ENCODE measurements around the gene SIK2. TPM values are rescaled to one million over a fixed set of nuclear protein-coding genes. Genes with fewer than 3 reads are reported as not detected.

SIK2 gene
- total and polyA plus RNA-seq, 4 experiments from 2014 or later = 0.04 to 13.8 (median 6.6) TPM

DNA sequence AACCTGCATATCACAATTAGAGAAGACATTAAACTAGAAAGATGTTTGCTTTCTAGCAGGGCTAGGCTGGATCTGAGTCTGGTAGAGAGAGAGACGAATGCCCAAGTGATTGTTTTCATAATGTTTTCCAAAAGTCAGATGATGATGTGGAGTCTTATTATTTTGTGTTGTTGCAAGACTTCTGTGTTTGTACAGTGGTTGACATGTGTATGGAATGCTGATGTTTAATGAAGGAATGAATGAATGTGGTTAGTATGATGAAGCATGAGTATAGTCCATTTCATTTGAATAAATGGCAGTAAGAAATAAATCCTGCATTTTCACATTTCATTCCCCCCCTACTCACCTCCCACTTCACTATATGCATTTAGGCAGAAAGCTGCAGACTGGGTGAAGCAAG, 94.3 kb downstream of the SIK2 start:
- POLR2A ChIA-PET (ENCODE audit: partially characterized antibody) = no interaction called here
- Histone ChIP-seq H3K36me3 (ENCODE audit: insufficient read depth, low read length) (peaks cover under 1% of the 10 kb centered on the region), H3K9me3 (ENCODE audit: control insufficient read depth in 1 of 2, low read length in 2 of 2) (no peaks in the 10 kb centered on the region), H3K27ac (ENCODE audit: low read depth, low read length) (no peak overlapping the region), H3K4me1 (ENCODE audit: insufficient read depth, low read length) (peaks cover 7% of the 10 kb centered on the region), H3K27me3 (ENCODE audit: insufficient read depth, low read length) (no peaks in the 10 kb centered on the region), H3K4me3 (ENCODE audit: low read length in 2 of 2) (no peak overlapping the region)
- no peak for DNase-seq
- intact Hi-C loops (cut with micrococcal nuclease) = no loop called here
- Mint-ChIP-seq H3K27me3 (no peaks in the 10 kb centered on the region), H3K9me3 (no peaks in the 10 kb centered on the region), H3K27ac (no peak overlapping the region), H3K4me1 (peaks cover 5 to 14% (median 6%) of the 10 kb centered on the region in 4 donors), H3K4me3 (no peak overlapping the region), H3K36me3 (peaks cover 8 to 13% of the 10 kb centered on the region in 2 donors)
- CTCF ChIA-PET (ENCODE audit: partially characterized antibody) = interaction anchor here (2.3 kb wide), 1 partner anchor 81 kb away, joined by 7 read pairs; no protein-coding TSS in a partner anchor

DNA sequence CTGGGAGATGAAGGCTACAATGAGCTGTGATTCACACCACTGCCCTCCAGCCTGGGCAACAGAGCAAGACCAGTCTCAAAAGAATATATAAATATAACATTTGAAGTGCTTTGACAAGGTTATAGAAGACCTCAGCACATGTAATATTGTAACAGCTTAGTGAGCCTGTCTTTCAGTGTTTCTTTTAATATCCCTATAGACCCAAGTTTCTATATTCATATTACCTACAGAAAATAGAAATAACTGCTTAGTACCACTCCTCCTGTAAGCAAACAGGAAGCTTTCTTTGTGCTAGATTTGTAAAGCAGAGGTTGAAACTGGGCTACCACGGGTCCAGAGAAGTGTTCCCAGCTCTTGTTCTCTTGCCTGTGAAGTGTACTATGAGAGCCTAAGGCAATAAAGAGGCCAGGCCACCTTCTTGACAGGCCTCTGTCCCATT, 95.7 kb downstream of the SIK2 start:
- DNase-seq = no peak
- Histone ChIP-seq H3K36me3 (ENCODE audit: insufficient read depth, low read length) (no peaks in the 10 kb centered on the region), H3K4me3 (ENCODE audit: low read length in 2 of 2) (no peak overlapping the region), H3K27ac (ENCODE audit: low read depth, low read length) (no peak overlapping the region), H3K27me3 (ENCODE audit: insufficient read depth, low read length) (no peaks in the 10 kb centered on the region), H3K9me3 (ENCODE audit: control insufficient read depth in 1 of 2, low read length in 2 of 2) (no peaks in the 10 kb centered on the region), H3K4me1 (ENCODE audit: insufficient read depth, low read length) (peaks cover 7% of the 10 kb centered on the region)
- ChIA-PET POLR2A (ENCODE audit: partially characterized antibody) (no interaction called here), CTCF (ENCODE audit: partially characterized antibody) (interaction anchor here (2.3 kb wide), 1 partner anchor 79 kb away, joined by 7 read pairs; no protein-coding TSS in a partner anchor)
- peaks cover 5 to 11% (median 6%) of the 10 kb centered on the region in 4 donors for H3K4me1 Mint-ChIP-seq
- peaks cover 11 to 17% of the 10 kb centered on the region in 2 donors for H3K36me3 Mint-ChIP-seq
- intact Hi-C loops (cut with micrococcal nuclease) = no loop called here
- peak overlapping the region in 2 of 7 donors; percentile 14 to 25 for H3K27ac Mint-ChIP-seq
- H3K4me3 Mint-ChIP-seq = no peak overlapping the region
- no peaks in the 10 kb centered on the region for H3K27me3 Mint-ChIP-seq
- H3K9me3 Mint-ChIP-seq = no peaks in the 10 kb centered on the region

DNA sequence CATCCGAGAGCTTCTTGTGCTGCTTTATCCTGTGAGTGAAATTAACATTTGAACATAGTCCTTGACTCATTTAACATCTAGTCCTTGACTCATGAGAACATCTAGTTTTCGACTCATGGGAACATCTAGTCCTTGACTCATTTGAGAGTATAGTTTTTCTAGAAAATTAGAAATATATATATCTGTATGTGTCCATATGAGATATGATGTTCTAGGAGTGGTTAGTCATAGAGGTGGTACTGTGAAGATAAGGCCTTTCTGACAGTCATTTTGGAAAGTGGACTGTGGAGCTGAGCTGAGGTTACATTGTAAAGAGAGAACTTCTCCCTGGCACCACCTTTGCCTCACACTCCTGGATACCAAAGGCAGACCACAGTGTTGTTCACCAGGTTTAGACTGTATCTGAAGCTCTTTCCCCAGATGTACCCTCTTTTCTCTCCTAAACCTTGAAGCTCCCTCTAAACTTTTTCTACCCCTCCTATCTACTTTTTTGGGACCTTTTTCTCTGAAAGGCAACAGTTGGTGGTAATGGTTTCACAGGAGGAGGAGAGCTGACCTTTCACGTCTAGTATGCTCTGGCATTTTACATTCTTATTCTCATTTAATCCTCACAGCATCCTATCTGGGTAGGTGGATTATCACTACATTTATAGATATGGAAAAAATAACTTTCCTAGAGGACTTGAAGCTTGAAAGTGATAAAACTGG, 96.8 kb downstream of the SIK2 start:
- H3K27ac ChIP-seq (ENCODE audit: low read depth, low read length) = no peak overlapping the region
- no peak overlapping the region for H3K4me3 Mint-ChIP-seq
- H3K9me3 Mint-ChIP-seq = peaks cover 0 to 1% (median 0%) of the 10 kb centered on the region in 8 donors
- H3K4me3 ChIP-seq (ENCODE audit: low read length in 2 of 2) = no peak overlapping the region
- peaks cover 7% of the 10 kb centered on the region for H3K4me1 ChIP-seq (ENCODE audit: insufficient read depth, low read length)
- H3K27ac Mint-ChIP-seq = peak overlapping the region in 1 of 7 donors; percentile 57
- H3K4me1 Mint-ChIP-seq = peaks cover 5 to 11% (median 6%) of the 10 kb centered on the region in 4 donors
- ChIA-PET POLR2A (ENCODE audit: partially characterized antibody) (no interaction called here), CTCF (ENCODE audit: partially characterized antibody) (no interaction called here)
- H3K9me3 ChIP-seq (ENCODE audit: control insufficient read depth in 1 of 2, low read length in 2 of 2) = no peaks in the 10 kb centered on the region
- no peaks in the 10 kb centered on the region for H3K27me3 ChIP-seq (ENCODE audit: insufficient read depth, low read length)
- H3K27me3 Mint-ChIP-seq = no peaks in the 10 kb centered on the region
- no peaks in the 10 kb centered on the region for H3K36me3 ChIP-seq (ENCODE audit: insufficient read depth, low read length)
- H3K36me3 Mint-ChIP-seq = peaks cover 21 to 25% of the 10 kb centered on the region in 2 donors
- intact Hi-C loops (cut with micrococcal nuclease) = no loop called here
- DNase-seq = no peak

DNA sequence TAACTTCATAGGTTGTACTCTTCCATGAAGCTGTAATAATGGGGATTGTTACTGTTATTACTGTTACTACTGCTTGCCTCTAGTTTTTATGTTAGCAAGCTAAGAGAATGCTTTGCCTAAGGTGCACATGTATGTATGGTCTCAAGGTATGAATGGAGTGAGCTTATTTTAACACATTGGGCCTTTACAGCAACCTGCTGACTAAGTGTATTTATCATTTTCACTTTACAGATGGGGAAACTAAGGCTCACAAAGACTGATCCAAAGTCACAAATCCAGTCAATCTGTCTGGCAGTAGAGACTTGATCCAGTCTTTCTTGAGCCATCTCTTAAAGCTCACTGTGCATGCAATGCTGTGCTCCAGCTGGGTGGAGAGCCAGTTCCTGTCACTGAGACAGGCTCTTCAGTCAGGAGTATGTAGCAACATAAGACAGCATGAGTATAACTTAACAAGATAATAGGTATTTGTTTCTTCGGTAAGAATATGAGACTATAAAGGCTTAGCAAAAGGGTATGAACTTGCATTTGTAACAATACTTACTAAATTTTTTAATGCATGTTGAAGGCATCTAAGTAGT, 97.4 kb downstream of the SIK2 start:
- POLR2A ChIA-PET (ENCODE audit: partially characterized antibody) = no interaction called here
- Mint-ChIP-seq H3K27me3 (no peaks in the 10 kb centered on the region), H3K27ac (peak overlapping the region in 2 of 7 donors; percentile 23 to 57), H3K9me3 (peaks cover 0 to 1% (median 0%) of the 10 kb centered on the region in 8 donors), H3K4me1 (peaks cover 5 to 10% (median 6%) of the 10 kb centered on the region in 4 donors), H3K4me3 (no peak overlapping the region), H3K36me3 (peaks cover 23 to 26% of the 10 kb centered on the region in 2 donors)
- CTCF ChIA-PET (ENCODE audit: partially characterized antibody) = no interaction called here
- H3K4me1 ChIP-seq (ENCODE audit: insufficient read depth, low read length) = peaks cover 7% of the 10 kb centered on the region
- no peaks in the 10 kb centered on the region for H3K9me3 ChIP-seq (ENCODE audit: control insufficient read depth in 1 of 2, low read length in 2 of 2)
- no peak overlapping the region for H3K4me3 ChIP-seq (ENCODE audit: low read length in 2 of 2)
- DNase-seq = no peak
- H3K36me3 ChIP-seq (ENCODE audit: insufficient read depth, low read length) = peaks cover under 1% of the 10 kb centered on the region
- H3K27ac ChIP-seq (ENCODE audit: low read depth, low read length) = no peak overlapping the region
- intact Hi-C loops (cut with micrococcal nuclease) = no loop called here
- no peaks in the 10 kb centered on the region for H3K27me3 ChIP-seq (ENCODE audit: insufficient read depth, low read length)

DNA sequence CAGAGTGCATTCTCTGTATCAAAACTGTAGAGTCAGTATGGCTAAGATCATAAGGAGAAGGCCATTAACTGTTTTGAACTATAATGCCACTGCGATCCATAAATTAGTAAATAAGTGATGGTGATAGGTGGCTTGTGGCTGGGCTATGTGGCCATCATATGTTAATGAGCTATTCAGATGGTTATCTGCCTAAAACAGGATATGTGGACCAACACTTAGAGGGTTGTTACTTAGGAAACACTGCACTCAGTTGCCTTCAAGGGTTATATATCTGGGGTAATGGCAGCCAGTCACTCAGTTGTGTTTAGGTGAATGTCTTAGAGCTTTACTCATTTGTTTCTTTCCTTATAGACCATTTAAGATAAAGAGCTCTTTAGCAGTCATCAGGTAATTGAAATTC, 97.9 kb downstream of the SIK2 start:
- Histone ChIP-seq H3K27me3 (ENCODE audit: insufficient read depth, low read length) (no peaks in the 10 kb centered on the region), H3K27ac (ENCODE audit: low read depth, low read length) (no peak overlapping the region), H3K4me3 (ENCODE audit: low read length in 2 of 2) (no peak overlapping the region), H3K36me3 (ENCODE audit: insufficient read depth, low read length) (peaks cover 6% of the 10 kb centered on the region), H3K4me1 (ENCODE audit: insufficient read depth, low read length) (peaks cover 7% of the 10 kb centered on the region), H3K9me3 (ENCODE audit: control insufficient read depth in 1 of 2, low read length in 2 of 2) (no peaks in the 10 kb centered on the region)
- POLR2A ChIA-PET (ENCODE audit: partially characterized antibody) = no interaction called here
- intact Hi-C loops (cut with micrococcal nuclease) = no loop called here
- Mint-ChIP-seq H3K36me3 (peaks cover 24 to 27% of the 10 kb centered on the region in 2 donors), H3K27ac (no peak overlapping the region), H3K9me3 (peaks cover 0 to 1% (median 0%) of the 10 kb centered on the region in 8 donors), H3K27me3 (no peaks in the 10 kb centered on the region), H3K4me3 (no peak overlapping the region), H3K4me1 (peaks cover 5 to 6% (median 6%) of the 10 kb centered on the region in 4 donors)
- CTCF ChIA-PET (ENCODE audit: partially characterized antibody) = no interaction called here
- no peak for DNase-seq

DNA sequence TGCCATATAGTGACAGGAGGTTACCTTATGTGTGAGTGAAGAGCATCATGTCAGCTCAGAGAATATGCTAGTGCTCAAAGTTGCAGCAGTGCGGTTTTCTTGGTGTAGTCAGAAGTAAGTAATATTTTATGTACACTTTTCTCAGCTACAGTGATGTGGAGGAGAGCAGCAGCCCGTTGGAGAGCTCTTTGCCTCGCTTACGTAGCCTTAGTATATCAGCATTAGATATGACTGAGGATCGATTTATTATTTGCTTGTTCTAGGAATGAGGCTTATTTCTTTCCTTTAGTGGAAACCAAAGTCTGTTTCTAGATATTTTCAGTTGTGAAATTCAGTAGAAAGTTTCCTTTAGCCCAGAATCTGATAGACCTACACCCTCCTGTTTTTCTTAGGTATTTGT, 100.4 kb downstream of the SIK2 start:
- no peak for DNase-seq
- Mint-ChIP-seq H3K36me3 (peaks cover 29 to 44% of the 10 kb centered on the region in 2 donors), H3K4me1 (peaks cover 5 to 6% (median 6%) of the 10 kb centered on the region in 4 donors), H3K4me3 (no peak overlapping the region), H3K9me3 (peaks cover 0 to 1% (median 0%) of the 10 kb centered on the region in 8 donors), H3K27ac (peak overlapping the region in 1 of 7 donors; percentile 22), H3K27me3 (no peaks in the 10 kb centered on the region)
- no peak overlapping the region for H3K4me3 ChIP-seq (ENCODE audit: low read length in 2 of 2)
- no peak overlapping the region for H3K27ac ChIP-seq (ENCODE audit: low read depth, low read length)
- H3K9me3 ChIP-seq (ENCODE audit: control insufficient read depth in 1 of 2, low read length in 2 of 2) = no peaks in the 10 kb centered on the region
- intact Hi-C loops (cut with micrococcal nuclease) = no loop called here
- peaks cover 14% of the 10 kb centered on the region for H3K36me3 ChIP-seq (ENCODE audit: insufficient read depth, low read length)
- peaks cover 7% of the 10 kb centered on the region for H3K4me1 ChIP-seq (ENCODE audit: insufficient read depth, low read length)
- ChIA-PET CTCF (ENCODE audit: partially characterized antibody) (no interaction called here), POLR2A (ENCODE audit: partially characterized antibody) (no interaction called here)
- no peaks in the 10 kb centered on the region for H3K27me3 ChIP-seq (ENCODE audit: insufficient read depth, low read length)

DNA sequence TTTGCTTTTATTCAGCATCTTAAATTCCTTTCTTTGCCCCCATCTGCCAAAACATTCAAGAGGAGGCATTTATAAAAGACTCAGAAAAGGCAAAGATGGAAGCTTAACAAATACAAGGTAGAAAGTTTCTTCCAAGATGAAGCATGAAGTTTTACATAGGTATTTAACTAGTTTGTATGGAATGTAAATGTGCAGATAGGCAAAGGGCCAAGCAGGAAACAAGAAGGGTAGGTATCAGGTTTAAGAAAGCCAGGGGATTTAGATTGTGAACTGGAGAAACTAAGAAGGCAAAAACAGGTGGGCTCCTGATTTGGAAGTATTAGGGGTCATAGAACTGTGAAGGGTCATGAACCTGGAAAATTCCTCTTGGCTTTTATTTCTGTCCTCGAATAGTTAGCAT, 101.3 kb downstream of the SIK2 start:
- Mint-ChIP-seq H3K27me3 (no peaks in the 10 kb centered on the region), H3K36me3 (peaks cover 29 to 46% of the 10 kb centered on the region in 2 donors)
- intact Hi-C loops (cut with micrococcal nuclease) = no loop called here

More for the DNA sequence above, 101.3 kb downstream of the SIK2 start:
- no peaks in the 10 kb centered on the region for H3K27me3 ChIP-seq (ENCODE audit: insufficient read depth, low read length)
- DNase-seq = no peak
- peaks cover 14% of the 10 kb centered on the region for H3K36me3 ChIP-seq (ENCODE audit: insufficient read depth, low read length)
- ChIA-PET POLR2A (ENCODE audit: partially characterized antibody) (no interaction called here), CTCF (ENCODE audit: partially characterized antibody) (no interaction called here)
- H3K9me3 ChIP-seq (ENCODE audit: control insufficient read depth in 1 of 2, low read length in 2 of 2) = no peaks in the 10 kb centered on the region
- no peak overlapping the region for H3K4me3 ChIP-seq (ENCODE audit: low read length in 2 of 2)
- peaks cover 7% of the 10 kb centered on the region for H3K4me1 ChIP-seq (ENCODE audit: insufficient read depth, low read length)
- Mint-ChIP-seq H3K27ac (no peak overlapping the region), H3K9me3 (peaks cover 0 to 1% (median 0%) of the 10 kb centered on the region in 8 donors), H3K4me1 (peaks cover 5 to 6% (median 6%) of the 10 kb centered on the region in 4 donors), H3K4me3 (no peak overlapping the region)
- H3K27ac ChIP-seq (ENCODE audit: low read depth, low read length) = no peak overlapping the region

Measured in CD4-positive, alpha-beta memory T cell (primary cell).